Measurements from ENCODE around the gene PMCH. TPM values are rescaled to one million over a fixed set of nuclear protein-coding genes. Genes with fewer than 3 reads are reported as not detected.

Gene PMCH
- total RNA-seq, 1 donor from 2014 or later = not detected

Other genes starting within 250 kb of the PMCH start
- gene WASHC3, start 135.8 kb downstream of the PMCH start, total RNA-seq = 47.3 and 50.6 TPM in 2 replicates
- 27.0 and 29.9 TPM in 2 replicates for gene NUP37, start 77.7 kb downstream of the PMCH start, total RNA-seq
- gene PARPBP, start 77.7 kb downstream of the PMCH start, total RNA-seq = 4.6 and 5.0 TPM in 2 replicates

All from activated B cell treated with CpG ODN at 0.5 μM for 24 hours (primary cell).